ENCODE results near the gene NOL12.

The NOL12 gene

DNA sequence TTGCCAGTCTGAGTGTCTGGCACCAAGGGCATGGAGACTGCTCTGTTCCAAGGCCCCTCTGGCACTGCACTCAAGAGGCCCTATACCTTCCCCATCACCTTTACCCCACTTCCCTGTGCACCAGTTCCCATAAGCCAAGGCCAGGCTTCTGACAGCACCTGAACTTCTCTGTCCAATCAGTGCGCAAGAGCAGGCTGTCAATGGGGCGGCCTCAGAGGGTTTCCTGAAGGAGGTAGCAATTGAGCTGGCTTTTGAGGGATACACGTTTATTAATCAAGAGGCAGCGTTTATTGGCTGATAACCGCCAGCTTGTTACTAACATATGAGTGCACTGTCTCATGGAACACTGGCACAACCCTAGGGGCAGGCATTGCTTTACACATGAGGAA lies 44.6 kb upstream of the NOL12 start:
- Histone ChIP-seq H3K18ac (ENCODE audit: low read depth in 1 of 2, low read length in 2 of 2) (no peak overlapping the region), H2AFZ (ENCODE audit: low read depth, low read length) (no peak overlapping the region), H3K4me1 (ENCODE audit: control insufficient read depth, insufficient read depth, low read depth, low read length) (peaks cover 58% of the 10 kb centered on the region), H3K14ac (ENCODE audit: low read length in 2 of 2) (no peak overlapping the region), H3K36me3 (ENCODE audit: control insufficient read depth in 1 of 2, insufficient read depth in 2 of 2, low read depth in 1 of 2, low read length in 2 of 2) (peaks cover 17 to 53% of the 10 kb centered on the region in 2 experiments), H3K4me3 (ENCODE audit: insufficient read depth in 1 of 2, low read depth in 1 of 2, low read length in 2 of 2) (no peak overlapping the region), H3K9me3 (ENCODE audit: control insufficient read depth, low read length) (no peaks in the 10 kb centered on the region), H2BK120ac (ENCODE audit: low read depth, low read length) (no peak overlapping the region), H2AK5ac (ENCODE audit: low read length, severe bottlenecking) (no peak overlapping the region), H4K8ac (ENCODE audit: low read length) (no peak overlapping the region), H2BK5ac (ENCODE audit: low read depth, low read length, poor library complexity, severe bottlenecking) (no peak overlapping the region), H3K23ac (ENCODE audit: low read length in 2 of 2) (no peak overlapping the region), H4K91ac (ENCODE audit: low read length) (no peak overlapping the region), H3K79me1 (replicated peaks; ENCODE audit: low read length, poor library complexity, severe bottlenecking) (peaks cover 28% of the 10 kb centered on the region), H3K27ac (ENCODE audit: low read length, poor library complexity, severe bottlenecking) (no peak overlapping the region), H3K27me3 (ENCODE audit: control insufficient read depth in 1 of 2, insufficient read depth in 1 of 2, low read length in 2 of 2) (peaks cover 0 to 5% of the 10 kb centered on the region in 2 experiments), H2BK15ac (ENCODE audit: low read depth, poor library complexity, severe bottlenecking) (no peak overlapping the region), H3K4me2 (ENCODE audit: low read length, poor library complexity, severe bottlenecking) (no peak overlapping the region), H3K4ac (ENCODE audit: low read depth in 1 of 2, low read length in 2 of 2) (no peak overlapping the region), H3K9ac (ENCODE audit: low read length) (no peak overlapping the region), H2BK12ac (ENCODE audit: low read length in 2 of 2) (no peak overlapping the region)
- WGBS = 93% methylated on average over 5 of the region's 5 CpGs
- no peak for DNase-seq

DNA sequence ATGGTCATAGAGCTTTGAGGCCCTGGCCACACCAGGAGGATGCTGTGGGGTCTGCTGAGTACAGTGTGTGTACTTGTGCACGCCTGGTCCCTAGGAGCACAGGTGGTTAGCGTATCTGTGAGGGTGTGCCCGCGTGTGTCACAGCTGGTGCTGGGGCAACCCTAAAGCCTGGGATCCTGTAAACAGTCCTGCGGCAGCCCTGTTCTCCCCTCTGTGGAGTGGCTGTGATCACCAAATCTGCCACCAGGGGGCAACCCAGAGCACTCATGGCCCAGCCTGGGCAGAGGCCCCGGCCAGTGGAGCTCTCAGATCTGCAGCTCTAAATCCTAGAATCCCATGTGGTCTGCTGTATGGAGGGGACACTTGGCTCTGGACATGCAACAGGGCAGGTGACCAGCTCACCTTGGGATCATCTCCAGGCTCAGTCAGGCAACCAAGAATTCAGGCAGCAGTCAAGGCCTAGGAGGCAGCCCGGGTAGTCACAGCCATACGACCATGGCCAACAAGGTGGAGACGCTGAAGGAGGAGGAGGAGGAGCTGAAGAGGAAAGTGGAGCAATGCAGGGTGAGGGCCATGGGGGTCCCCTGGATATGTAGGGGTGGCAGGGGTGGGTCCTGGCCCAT lies 42.8 kb upstream of the NOL12 start:
- H3K27me3 ChIP-seq (ENCODE audit: control insufficient read depth in 1 of 2, insufficient read depth in 1 of 2, low read length in 2 of 2) = peaks cover 0 to 5% of the 10 kb centered on the region in 2 experiments
- no peak overlapping the region for H2BK15ac ChIP-seq (ENCODE audit: low read depth, poor library complexity, severe bottlenecking)
- H3K79me1 ChIP-seq (replicated peaks; ENCODE audit: low read length, poor library complexity, severe bottlenecking) = peaks cover 40% of the 10 kb centered on the region
- no peak overlapping the region for H3K4me2 ChIP-seq (ENCODE audit: low read length, poor library complexity, severe bottlenecking)
- no peak overlapping the region for H3K4ac ChIP-seq (ENCODE audit: low read depth in 1 of 2, low read length in 2 of 2)
- H3K18ac ChIP-seq (ENCODE audit: low read depth in 1 of 2, low read length in 2 of 2) = no peak overlapping the region
- H3K36me3 ChIP-seq (ENCODE audit: control insufficient read depth in 1 of 2, insufficient read depth in 2 of 2, low read depth in 1 of 2, low read length in 2 of 2) = peaks cover 30 to 70% of the 10 kb centered on the region in 2 experiments
- H3K23ac ChIP-seq (ENCODE audit: low read length in 2 of 2) = no peak overlapping the region
- H2AK5ac ChIP-seq (ENCODE audit: low read length, severe bottlenecking) = no peak overlapping the region
- WGBS = 39% methylated on average over 9 of the region's 9 CpGs
- no peak overlapping the region for H2BK120ac ChIP-seq (ENCODE audit: low read depth, low read length)
- H2AFZ ChIP-seq (ENCODE audit: low read depth, low read length) = no peak overlapping the region
- H2BK12ac ChIP-seq (ENCODE audit: low read length in 2 of 2) = peak overlapping the region in 1 of 2 experiments; percentile 12
- H3K9ac ChIP-seq (ENCODE audit: low read length) = peak overlapping the region; percentile 57
- H2BK5ac ChIP-seq (ENCODE audit: low read depth, low read length, poor library complexity, severe bottlenecking) = no peak overlapping the region
- H3K4me3 ChIP-seq (ENCODE audit: insufficient read depth in 1 of 2, low read depth in 1 of 2, low read length in 2 of 2) = no peak overlapping the region
- peak; percentile 71 for DNase-seq
- peaks cover 43% of the 10 kb centered on the region for H3K4me1 ChIP-seq (ENCODE audit: control insufficient read depth, insufficient read depth, low read depth, low read length)
- H3K9me3 ChIP-seq (ENCODE audit: control insufficient read depth, low read length) = no peaks in the 10 kb centered on the region
- no peak overlapping the region for H4K8ac ChIP-seq (ENCODE audit: low read length)
- no peak overlapping the region for H4K91ac ChIP-seq (ENCODE audit: low read length)
- no peak overlapping the region for H3K27ac ChIP-seq (ENCODE audit: low read length, poor library complexity, severe bottlenecking)
- H3K14ac ChIP-seq (ENCODE audit: low read length in 2 of 2) = no peak overlapping the region

- Histone ChIP-seq H3K4me1 (ENCODE audit: control insufficient read depth, insufficient read depth, low read depth, low read length) (peaks cover 16% of the 10 kb centered on the region), H2AFZ (ENCODE audit: low read depth, low read length) (no peak overlapping the region), H3K27me3 (ENCODE audit: control insufficient read depth in 1 of 2, insufficient read depth in 1 of 2, low read length in 2 of 2) (no peaks in the 10 kb centered on the region), H3K9ac (ENCODE audit: low read length) (no peak overlapping the region), H4K8ac (ENCODE audit: low read length) (no peak overlapping the region), H4K91ac (ENCODE audit: low read length) (no peak overlapping the region), H3K4me3 (ENCODE audit: insufficient read depth in 1 of 2, low read depth in 1 of 2, low read length in 2 of 2) (no peak overlapping the region), H2BK120ac (ENCODE audit: low read depth, low read length) (no peak overlapping the region), H2BK12ac (ENCODE audit: low read length in 2 of 2) (no peak overlapping the region), H3K4me2 (ENCODE audit: low read length, poor library complexity, severe bottlenecking) (no peak overlapping the region), H3K9me3 (ENCODE audit: control insufficient read depth, low read length) (no peaks in the 10 kb centered on the region), H2BK5ac (ENCODE audit: low read depth, low read length, poor library complexity, severe bottlenecking) (no peak overlapping the region), H3K79me1 (replicated peaks; ENCODE audit: low read length, poor library complexity, severe bottlenecking) (peaks cover 49% of the 10 kb centered on the region), H3K23ac (ENCODE audit: low read length in 2 of 2) (no peak overlapping the region), H3K36me3 (ENCODE audit: control insufficient read depth in 1 of 2, insufficient read depth in 2 of 2, low read depth in 1 of 2, low read length in 2 of 2) (peaks cover 46 to 93% of the 10 kb centered on the region in 2 experiments), H2BK15ac (ENCODE audit: low read depth, poor library complexity, severe bottlenecking) (no peak overlapping the region), H3K14ac (ENCODE audit: low read length in 2 of 2) (no peak overlapping the region), H3K4ac (ENCODE audit: low read depth in 1 of 2, low read length in 2 of 2) (no peak overlapping the region), H3K18ac (ENCODE audit: low read depth in 1 of 2, low read length in 2 of 2) (no peak overlapping the region), H2AK5ac (ENCODE audit: low read length, severe bottlenecking) (no peak overlapping the region), H3K27ac (ENCODE audit: low read length, poor library complexity, severe bottlenecking) (no peak overlapping the region)
- 89% methylated on average over 7 of the region's 9 CpGs for WGBS
- no peak for DNase-seq
These were observed 38.8 kb upstream of the NOL12 start for GRCh38 chr22:37647317-37647716.

GRCh38 chr22:37647928-37648327 lies 38.2 kb upstream of the NOL12 start:
- Histone ChIP-seq H2BK120ac (ENCODE audit: low read depth, low read length) (no peak overlapping the region), H3K4me2 (ENCODE audit: low read length, poor library complexity, severe bottlenecking) (no peak overlapping the region), H2BK15ac (ENCODE audit: low read depth, poor library complexity, severe bottlenecking) (no peak overlapping the region), H3K9ac (ENCODE audit: low read length) (no peak overlapping the region), H3K18ac (ENCODE audit: low read depth in 1 of 2, low read length in 2 of 2) (no peak overlapping the region), H2AFZ (ENCODE audit: low read depth, low read length) (no peak overlapping the region), H2AK5ac (ENCODE audit: low read length, severe bottlenecking) (no peak overlapping the region), H3K23ac (ENCODE audit: low read length in 2 of 2) (no peak overlapping the region), H3K27ac (ENCODE audit: low read length, poor library complexity, severe bottlenecking) (no peak overlapping the region), H3K79me1 (replicated peaks; ENCODE audit: low read length, poor library complexity, severe bottlenecking) (peaks cover 44% of the 10 kb centered on the region), H3K4me1 (ENCODE audit: control insufficient read depth, insufficient read depth, low read depth, low read length) (peaks cover 10% of the 10 kb centered on the region), H3K4ac (ENCODE audit: low read depth in 1 of 2, low read length in 2 of 2) (no peak overlapping the region), H3K4me3 (ENCODE audit: insufficient read depth in 1 of 2, low read depth in 1 of 2, low read length in 2 of 2) (no peak overlapping the region), H3K36me3 (ENCODE audit: control insufficient read depth in 1 of 2, insufficient read depth in 2 of 2, low read depth in 1 of 2, low read length in 2 of 2) (peaks cover 44 to 90% of the 10 kb centered on the region in 2 experiments), H2BK5ac (ENCODE audit: low read depth, low read length, poor library complexity, severe bottlenecking) (no peak overlapping the region), H3K9me3 (ENCODE audit: control insufficient read depth, low read length) (no peaks in the 10 kb centered on the region), H2BK12ac (ENCODE audit: low read length in 2 of 2) (no peak overlapping the region), H3K14ac (ENCODE audit: low read length in 2 of 2) (no peak overlapping the region), H3K27me3 (ENCODE audit: control insufficient read depth in 1 of 2, insufficient read depth in 1 of 2, low read length in 2 of 2) (no peaks in the 10 kb centered on the region), H4K8ac (ENCODE audit: low read length) (peak overlapping the region; percentile 22), H4K91ac (ENCODE audit: low read length) (no peak overlapping the region)
- 97% methylated on average over 9 of the region's 9 CpGs for WGBS
- DNase-seq = no peak
